Stimulated activated CD8-positive, alpha-beta memory T cell treated with anti-CD3 and anti-CD28 coated beads, Interleukin-7, amount 100 ng/mL, for 24 hours (primary cell): ENCODE data around the gene RSRC2.
A peak's percentile ranks its signal among the peaks of the same experiment; 100 is the strongest.
"Not testable (repeated sequence)": the region's sequence is repeated elsewhere in the genome, so short reads cannot be mapped to it uniquely, and the experiment has no call there.

Source experiments
- DNase-seq: peaks from one replicate; pipeline ENCODE4 v3.0.0-alpha.2; 2020; ENCODE audit warnings: low read depth

Gene RSRC2, protein sequence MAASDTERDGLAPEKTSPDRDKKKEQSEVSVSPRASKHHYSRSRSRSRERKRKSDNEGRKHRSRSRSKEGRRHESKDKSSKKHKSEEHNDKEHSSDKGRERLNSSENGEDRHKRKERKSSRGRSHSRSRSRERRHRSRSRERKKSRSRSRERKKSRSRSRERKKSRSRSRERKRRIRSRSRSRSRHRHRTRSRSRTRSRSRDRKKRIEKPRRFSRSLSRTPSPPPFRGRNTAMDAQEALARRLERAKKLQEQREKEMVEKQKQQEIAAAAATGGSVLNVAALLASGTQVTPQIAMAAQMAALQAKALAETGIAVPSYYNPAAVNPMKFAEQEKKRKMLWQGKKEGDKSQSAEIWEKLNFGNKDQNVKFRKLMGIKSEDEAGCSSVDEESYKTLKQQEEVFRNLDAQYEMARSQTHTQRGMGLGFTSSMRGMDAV

DNA sequence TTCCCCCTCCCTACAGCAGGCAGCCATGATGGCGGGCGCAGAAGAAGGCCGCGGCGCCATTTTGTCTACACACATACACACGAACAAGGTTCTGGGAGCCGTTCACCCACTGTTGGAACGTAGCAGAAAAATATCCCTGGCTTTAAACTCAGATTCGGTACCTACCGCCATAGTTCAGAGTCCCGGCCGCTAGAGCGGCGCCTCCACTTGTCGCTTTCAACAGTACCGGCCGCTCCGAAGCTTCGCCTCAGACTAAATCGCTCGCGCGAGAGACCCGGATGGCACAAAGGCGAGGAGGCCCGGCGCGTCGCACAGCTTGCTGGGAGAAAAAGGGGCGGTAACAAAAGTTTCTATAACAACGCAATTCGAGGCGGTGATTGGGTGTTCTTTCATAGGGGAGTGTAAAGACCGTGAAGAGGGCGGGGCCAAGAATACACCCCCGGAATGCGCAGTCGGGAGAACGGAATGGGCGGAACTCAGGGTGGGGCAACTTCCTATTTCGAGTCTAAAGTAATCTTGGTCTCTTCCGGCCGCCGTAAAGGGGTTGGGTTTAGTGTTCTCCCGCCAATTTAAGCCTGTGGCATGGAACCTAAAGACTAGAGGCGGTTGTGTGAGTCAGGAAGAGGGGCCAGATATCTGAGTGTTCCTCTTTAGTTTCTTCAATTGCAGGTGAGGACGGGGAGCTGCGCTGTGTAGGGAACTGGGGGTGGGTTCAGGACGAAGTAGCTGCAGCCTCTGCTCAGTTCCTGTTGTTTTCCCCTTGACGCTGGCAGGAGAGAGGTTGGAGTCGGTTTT, at the start of gene RSRC2, which contains the start of gene KNTC1:
Gene RSRC2, minus strand, starts transcription at position 254 of the 795 bp plus-strand sequence. Its CDS starts 83 bp downstream, at position 171.
Gene KNTC1, plus strand, starts transcription at position 567 of the 795 bp plus-strand sequence. CDS start 2,815 bp downstream, outside the sequence.
- peak; percentile 91 for DNase-seq

DNA sequence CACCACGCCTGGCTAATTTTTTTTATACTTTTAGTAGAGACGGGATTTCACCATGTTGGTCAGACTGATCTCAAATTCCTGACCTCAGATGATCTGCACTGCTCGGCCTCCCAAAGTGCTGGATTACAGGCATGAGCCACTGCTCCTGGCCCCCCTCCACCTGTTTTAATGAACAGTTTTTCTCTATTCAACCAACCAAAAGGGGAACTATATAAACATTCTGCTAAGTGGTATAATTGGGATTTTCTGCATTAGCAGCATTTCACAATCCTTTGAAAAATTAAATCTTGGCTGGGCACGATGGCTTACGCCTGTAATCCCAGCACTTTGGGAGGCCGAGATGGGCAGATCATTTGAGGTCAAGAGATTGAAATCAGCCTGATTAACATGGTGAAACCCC, 45.1 kb upstream of the RSRC2 start:
- DNase-seq, result no peak

DNA sequence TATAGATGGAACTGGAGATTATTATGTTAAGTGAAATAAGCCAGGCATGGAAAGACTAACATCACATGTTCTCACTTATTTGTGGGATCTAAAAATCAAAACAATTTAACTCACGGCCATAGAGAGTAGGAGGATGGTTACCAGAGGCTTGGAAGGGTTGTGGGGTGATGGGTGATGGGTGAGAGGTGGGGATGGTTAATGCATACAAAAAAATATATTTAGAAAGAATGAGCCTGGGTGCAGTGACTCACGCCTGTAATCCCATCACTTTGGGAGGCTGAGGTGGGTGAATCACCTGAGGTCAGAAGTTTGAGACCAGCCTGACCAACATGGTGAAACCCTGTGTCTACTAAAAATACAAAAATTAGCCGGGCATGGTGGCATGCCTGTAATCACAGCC, 43.3 kb upstream of the RSRC2 start:
- not testable (repeated sequence) for DNase-seq

- DNase-seq, result no peak
Measured at GRCh38 chr12:122569288-122569687, 42.6 kb upstream of the RSRC2 start.

- DNase-seq, result not testable (repeated sequence)
Measured at GRCh38 chr12:122566816-122567215, 40.1 kb upstream of the RSRC2 start.

- DNase-seq, result no peak
Measured at GRCh38 chr12:122563361-122563760, 36.6 kb upstream of the RSRC2 start.

- DNase-seq, result no peak
Measured at GRCh38 chr12:122560138-122560537, 33.4 kb upstream of the RSRC2 start.

DNA sequence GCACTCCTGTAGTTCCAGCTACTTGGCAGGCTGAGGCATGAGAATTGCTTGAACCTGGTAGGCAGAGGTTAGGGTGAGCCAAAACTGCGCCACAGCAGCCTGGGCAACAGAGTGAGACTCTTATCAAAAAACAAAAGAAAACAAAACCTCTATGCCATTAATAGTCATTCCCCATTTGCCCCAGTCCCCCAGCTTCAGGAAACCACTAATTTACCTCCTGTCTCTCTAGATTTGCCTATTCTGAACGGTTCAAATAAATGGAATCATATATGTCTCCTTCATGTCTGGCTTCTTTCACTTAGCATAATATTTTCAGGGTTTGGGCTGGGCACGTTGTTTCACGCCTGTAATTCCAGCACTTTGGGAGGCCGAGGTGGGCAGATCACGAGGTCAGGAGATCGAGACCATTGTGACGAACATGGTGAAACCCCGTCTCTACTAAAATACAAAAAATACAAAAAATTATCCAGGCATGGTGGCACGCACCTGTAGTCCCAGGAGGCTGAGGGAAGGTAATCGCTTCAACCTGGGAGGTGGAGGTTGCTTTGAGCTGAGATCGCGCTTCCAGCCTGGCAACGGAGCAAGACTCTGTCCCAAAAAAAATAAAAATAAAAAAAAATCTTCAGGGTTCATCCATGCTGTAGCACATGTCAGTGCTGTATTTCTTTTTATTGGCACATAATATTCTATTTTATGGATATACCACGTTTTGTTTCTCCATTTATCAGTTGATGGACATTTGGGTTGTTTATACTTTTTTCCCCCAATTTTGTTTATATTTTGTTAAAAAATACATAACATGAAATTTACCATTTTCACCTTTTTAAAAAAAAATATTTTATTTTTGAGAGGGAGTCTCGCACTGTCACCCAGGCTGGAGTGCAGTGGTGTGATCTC, 32.3 kb upstream of the RSRC2 start:
- no peak for DNase-seq

- DNase-seq, result no peak
Measured at GRCh38 chr12:122547330-122547729, 20.6 kb upstream of the RSRC2 start.

- DNase-seq, result no peak
Measured at GRCh38 chr12:122545855-122546254, 19.1 kb upstream of the RSRC2 start.

GRCh38 chr12:122544537-122544936, 17.8 kb upstream of the RSRC2 start:
- DNase-seq, result no peak

GRCh38 chr12:122538496-122538895, 11.8 kb upstream of the RSRC2 start:
- DNase-seq, result no peak

DNA sequence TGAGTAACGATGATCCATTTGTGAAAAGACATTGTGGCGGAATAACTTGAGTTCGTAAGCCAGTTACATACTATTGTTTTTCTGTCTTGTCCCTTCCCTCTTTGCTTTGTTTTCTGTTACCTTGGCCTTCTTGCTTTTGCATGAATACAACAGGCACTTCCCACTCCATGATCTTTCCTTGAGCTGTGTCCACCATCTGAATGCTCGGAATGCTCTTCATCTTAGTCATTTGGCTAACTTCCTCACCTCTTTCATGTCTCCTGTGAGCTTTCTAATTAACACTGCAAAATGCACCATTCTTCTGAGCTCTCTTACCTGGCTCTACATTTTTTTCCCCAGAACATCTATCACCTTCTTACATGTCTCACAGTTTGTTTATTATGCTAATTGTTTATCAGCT, 10.3 kb upstream of the RSRC2 start:
- DNase-seq, result no peak

- DNase-seq, result no peak
Measured at GRCh38 chr12:122533856-122534255, 7.1 kb upstream of the RSRC2 start.

DNA sequence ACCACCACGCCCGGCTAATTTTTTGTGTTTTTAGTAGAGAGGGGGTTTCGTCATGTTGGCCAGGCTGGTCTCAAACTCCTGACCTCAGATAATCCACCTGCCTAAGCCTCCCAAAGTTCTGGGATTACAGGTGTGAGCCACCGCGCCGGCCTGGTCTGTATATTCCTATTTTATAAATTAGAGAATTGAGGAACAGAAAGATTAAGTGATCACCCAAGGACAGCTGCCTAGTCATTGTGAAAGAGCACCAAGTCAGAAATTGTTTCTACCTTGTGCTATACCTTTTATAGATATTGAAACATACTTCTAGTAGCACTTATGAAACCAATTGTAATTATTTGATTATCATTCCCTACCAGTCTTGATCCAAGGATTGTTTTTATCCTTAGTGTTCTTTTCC, 2.3 kb upstream of the RSRC2 start:
- DNase-seq, result no peak

GRCh38 chr12:122528582-122528981, 1.8 kb upstream of the RSRC2 start:
- DNase-seq, result no peak

- no peak for DNase-seq
Measured at GRCh38 chr12:122527478-122527944, 775 bp upstream of the RSRC2 start.

DNA sequence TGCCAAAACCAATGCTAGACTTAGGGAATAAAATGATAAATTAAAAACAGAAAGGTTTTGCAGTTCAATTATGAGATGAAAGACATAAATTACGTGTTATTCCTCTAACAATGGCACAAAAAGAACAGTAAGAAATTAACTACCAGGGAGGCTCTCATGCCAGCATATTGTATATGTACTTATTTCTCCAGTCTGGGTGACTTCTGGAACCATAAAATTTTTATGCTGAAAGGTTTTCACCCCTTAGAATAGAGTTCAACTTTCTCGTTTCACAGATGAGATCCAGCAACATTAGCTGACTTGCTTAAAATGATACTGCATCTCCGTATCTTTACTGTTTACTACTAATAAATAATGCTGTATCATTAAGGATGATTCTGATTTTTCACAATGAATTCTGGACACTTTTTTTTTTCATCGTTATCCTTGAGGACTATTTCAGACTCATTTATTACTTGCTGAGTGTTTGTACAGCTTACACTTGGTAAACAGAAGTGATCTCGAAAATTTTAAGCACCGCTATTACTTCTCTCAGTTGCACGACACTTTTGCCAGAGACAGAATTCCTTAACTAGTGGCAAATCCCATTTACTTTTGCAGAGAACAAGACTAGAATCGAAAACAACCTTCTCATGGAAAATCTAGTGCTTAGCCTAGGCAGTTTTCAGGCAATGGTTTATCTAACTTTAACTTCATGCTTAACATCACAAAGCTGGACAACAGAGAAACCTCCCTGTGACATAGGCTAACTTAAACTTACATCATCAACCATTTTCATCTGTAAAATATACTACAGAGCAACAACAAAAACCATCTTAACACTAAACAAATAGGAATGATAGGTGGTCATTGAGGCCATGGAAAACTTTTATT, 2.7 kb downstream of the RSRC2 start:
- DNase-seq, result no peak

DNA sequence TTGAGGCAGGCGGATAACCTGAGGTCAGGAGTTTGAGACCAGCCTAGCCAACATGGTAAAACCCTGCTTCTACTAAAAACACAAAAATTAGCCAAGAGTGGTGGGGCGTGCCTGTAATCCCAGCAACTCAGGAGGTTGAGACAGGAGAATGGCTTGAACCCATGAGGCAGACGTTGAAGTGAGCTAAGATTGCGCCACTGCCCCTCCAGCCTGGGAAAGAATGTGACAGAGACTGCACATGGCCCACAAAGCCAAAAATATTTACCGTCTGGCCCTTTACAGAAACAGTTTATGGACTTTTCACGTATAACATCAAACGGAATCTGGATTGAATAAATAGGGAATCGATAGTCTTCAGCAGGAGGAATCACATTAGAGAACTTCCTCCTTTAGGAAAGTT, 3.5 kb downstream of the RSRC2 start:
- no peak for DNase-seq

DNA sequence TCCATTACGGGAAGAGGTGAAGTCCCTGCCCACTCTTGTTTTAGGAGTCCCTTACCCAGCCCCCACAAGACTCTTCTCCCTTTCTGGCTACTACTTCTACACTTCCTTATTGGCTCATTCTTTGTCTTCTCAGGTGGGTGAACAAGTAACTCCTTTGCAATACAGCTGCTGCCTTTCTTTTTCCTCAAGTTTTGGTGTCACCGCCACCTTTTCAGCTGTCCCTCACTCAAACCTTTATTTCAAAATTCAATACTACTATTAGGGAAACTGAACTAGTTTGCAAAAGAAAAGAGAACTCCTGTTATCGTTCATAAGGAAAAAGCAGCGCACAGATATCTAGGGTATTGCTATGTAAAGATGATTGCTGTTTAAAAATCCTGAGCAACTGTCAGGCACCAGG, 6.1 kb downstream of the RSRC2 start:
- DNase-seq, result no peak

GRCh38 chr12:122519418-122519817, 7.3 kb downstream of the RSRC2 start:
- DNase-seq, result no peak
